Gastroesophageal sphincter (tissue), 4 donors: Measurements from ENCODE around the gene RASD1. TPM values are rescaled to one million over a fixed set of nuclear protein-coding genes. Genes with fewer than 3 reads are reported as not detected.
"Not testable (repeated sequence)": the region's sequence is repeated elsewhere in the genome, so short reads cannot be mapped to it uniquely, and the experiment has no call there.

ENCODE experiments used
- ATAC-seq: fragments of 150-250 bp; one replicate; pipeline ENCODE4 v1.9.1; 2016; ENCODE audit warnings: mild to moderate bottlenecking, moderate library complexity
- H3K27ac ChIP-seq, 4 donors: fragments of 200-600 bp; sonication (generic) in 3 of 4; 1 replicate in 3 of 4; 2 replicates in 1 of 4; pipeline ENCODE4 v1.5.1; 2016 to 2019
- H3K27me3 ChIP-seq: fragments of 200-600 bp; sonication (generic); one replicate; pipeline ENCODE4 v1.5.1; 2019
- H3K36me3 ChIP-seq, 2 donors: fragments of 200-600 bp; sonication (generic); one replicate each; pipeline ENCODE4 v1.5.1; 2019; ENCODE audit warnings: control low read depth in 1 of 2
- H3K4me1 ChIP-seq, 3 donors: fragments of 200-600 bp; sonication (generic); 1 replicate in 2 of 3; 2 replicates in 1 of 3; pipeline ENCODE4 v1.5.1; 2016 to 2019; ENCODE audit warnings: control low read depth in 2 of 3
- H3K4me3 ChIP-seq, 2 donors: fragments of 200-600 bp; sonication (generic); one replicate each; pipeline ENCODE4 v1.5.1; 2019; ENCODE audit warnings: mild to moderate bottlenecking in 1 of 2, moderate library complexity in 1 of 2
- H3K9me3 ChIP-seq, 3 donors: fragments of 200-600 bp; sonication (generic); one replicate each; pipeline ENCODE4 v1.5.1; 2017 to 2019; ENCODE audit warnings: control low read depth in 2 of 3
- CTCF ChIP-seq, 4 experiments: fragments of 200-600 bp in 2 of 4; fragments of 450-650 bp in 2 of 4; sonication (generic) in 1 of 4; IDR thresholded peaks; one replicate each; pipeline ENCODE4 v1.5.1; 2017 to 2019; ENCODE audit warnings: antibody characterized with exemption in 4 of 4, mild to moderate bottlenecking in 2 of 4, moderate library complexity in 2 of 4
- EP300 ChIP-seq: sonication (generic); formaldehyde crosslinking; IDR thresholded peaks from one replicate; pipeline ENCODE4 v1.6.1; 2017; ENCODE audit warnings: antibody characterized with exemption, mild to moderate bottlenecking
- POLR2A ChIP-seq, 2 donors: fragments of 450-650 bp; IDR thresholded peaks; one replicate each; pipeline ENCODE4 v1.6.1; 2017; ENCODE audit warnings: antibody characterized with exemption in 2 of 2, mild to moderate bottlenecking in 2 of 2, moderate library complexity in 1 of 2
- POLR2AphosphoS5 ChIP-seq: sonication (generic); formaldehyde crosslinking; IDR thresholded peaks from one replicate; pipeline ENCODE4 v1.6.1; 2017; ENCODE audit warnings: antibody characterized with exemption
- WGBS, 2 donors: methylation state at CpG; one replicate each; pipeline ENCODE4 v1.1.5; 2018; ENCODE audit warnings: low coverage in 1 of 2; 5-methylcytosine and 5-hydroxymethylcytosine counted together
- total RNA-seq, 4 donors: library from RNA; depleted of rRNA; stranded (reverse); fragments of >200 nt; gene quantifications; one replicate each; pipeline ENCODE4 v1.1.0, GENCODE V29; 2016

Gene RASD1
- total RNA-seq, 4 donors from 2014 or later = 2.6 to 24.6 (median 5.1) TPM

DNA sequence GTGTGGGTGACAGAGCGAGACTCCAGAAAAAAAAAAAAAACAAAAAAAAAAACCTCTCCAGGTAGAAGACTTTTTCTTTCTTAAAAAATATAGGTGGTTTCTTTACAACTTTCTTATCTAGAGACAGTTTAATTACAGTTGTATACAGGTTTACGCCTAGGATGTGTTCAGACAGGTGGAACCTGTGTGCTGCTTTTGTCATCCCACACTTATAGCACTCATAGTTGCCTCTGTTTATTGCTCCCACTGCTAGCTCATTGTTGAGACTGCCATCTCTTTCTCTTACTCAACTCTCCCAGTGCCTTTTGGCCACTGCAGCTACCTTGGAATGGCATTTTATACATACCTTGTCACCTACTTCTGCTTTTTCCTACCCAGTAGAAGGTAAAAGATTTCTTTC, 38.5 kb downstream of the RASD1 start:
- no peaks in the 10 kb centered on the region for H3K4me1 ChIP-seq
- WGBS, 2 donors = 85 to 94% methylated on average over 1 to 2 of the region's 2 CpGs
- H3K36me3 ChIP-seq = no peaks in the 10 kb centered on the region
- no peak overlapping the region for H3K4me3 ChIP-seq
- H3K27me3 ChIP-seq = peaks cover 18% of the 10 kb centered on the region
- H3K27ac ChIP-seq = no peak overlapping the region
- no peaks in the 10 kb centered on the region for H3K9me3 ChIP-seq
- TF ChIP-seq CTCF (IDR thresholded peaks at IDR 0.05) = no peak
- no peak for TF ChIP-seq POLR2A (IDR thresholded peaks at IDR 0.05)
- no peak for TF ChIP-seq POLR2AphosphoS5
- no peak for TF ChIP-seq EP300
- ATAC-seq = no peak

DNA sequence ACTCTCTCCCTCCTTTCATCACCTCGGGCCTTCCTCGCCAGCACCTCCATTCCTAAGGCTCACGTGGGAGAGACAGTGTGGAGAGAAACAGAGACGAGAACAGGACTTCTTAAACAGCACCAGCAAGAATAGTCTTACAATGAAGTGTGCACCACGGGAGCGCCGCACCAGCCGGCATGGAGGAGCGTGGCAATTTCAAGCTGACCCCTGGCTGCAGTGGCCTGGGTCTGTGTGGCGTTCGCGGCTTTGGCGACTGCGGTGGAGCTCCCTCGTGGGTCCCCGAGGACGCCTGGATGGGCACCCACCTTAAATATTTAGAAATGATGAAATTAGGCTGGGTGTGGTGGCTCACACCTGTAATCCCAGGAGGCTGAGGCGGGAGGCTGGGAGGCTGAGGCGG, 39.9 kb downstream of the RASD1 start:
- H3K4me3 ChIP-seq = no peak overlapping the region
- ATAC-seq = no peak
- TF ChIP-seq EP300 (no peak), POLR2A (IDR thresholded peaks at IDR 0.05) (no peak), CTCF (IDR thresholded peaks at IDR 0.05) (no peak), POLR2AphosphoS5 (no peak)
- H3K4me1 ChIP-seq = no peaks in the 10 kb centered on the region
- H3K27ac ChIP-seq = no peak overlapping the region
- 65 to 76% methylated on average over 4 to 5 of the region's 19 CpGs for WGBS, 2 donors
- H3K36me3 ChIP-seq = no peaks in the 10 kb centered on the region
- H3K9me3 ChIP-seq = no peaks in the 10 kb centered on the region
- peaks cover 18% of the 10 kb centered on the region for H3K27me3 ChIP-seq

- H3K4me3 ChIP-seq = no peak overlapping the region
- TF ChIP-seq POLR2AphosphoS5 (no peak), POLR2A (IDR thresholded peaks at IDR 0.05) (no peak)
- 77 to 83% methylated on average over 1 to 2 of the region's 4 CpGs for WGBS, 2 donors
- no peaks in the 10 kb centered on the region for H3K36me3 ChIP-seq
- no peak for ATAC-seq
- no peaks in the 10 kb centered on the region for H3K9me3 ChIP-seq
- no peak overlapping the region for H3K27ac ChIP-seq
- peaks cover 18% of the 10 kb centered on the region for H3K27me3 ChIP-seq
- H3K4me1 ChIP-seq = no peaks in the 10 kb centered on the region
These were observed 41.0 kb downstream of the RASD1 start for GRCh38 chr17:17455173-17455572.

GRCh38 chr17:17454700-17455099, 41.5 kb downstream of the RASD1 start:
- peaks cover 18% of the 10 kb centered on the region for H3K27me3 ChIP-seq
- H3K4me3 ChIP-seq, H3K9me3 ChIP-seq, H3K4me1 ChIP-seq, H3K27ac ChIP-seq, H3K36me3 ChIP-seq, ATAC-seq: not testable (repeated sequence)
- no CpG with 5 or more reads among the region's 1 CpG for WGBS, 2 donors

GRCh38 chr17:17454276-17454675, 41.9 kb downstream of the RASD1 start:
- Histone ChIP-seq H3K27me3 (peaks cover 18% of the 10 kb centered on the region), H3K27ac (no peak overlapping the region), H3K36me3 (no peaks in the 10 kb centered on the region), H3K4me1 (no peaks in the 10 kb centered on the region), H3K9me3 (no peaks in the 10 kb centered on the region), H3K4me3 (no peak overlapping the region)
- TF ChIP-seq CTCF (IDR thresholded peaks at IDR 0.05) = no peak
- no peak for TF ChIP-seq EP300
- no peak for TF ChIP-seq POLR2A (IDR thresholded peaks at IDR 0.05)
- TF ChIP-seq POLR2AphosphoS5 = no peak
- no peak for ATAC-seq
- 90 to 100% methylated on average over 1 of the region's 1 CpG for WGBS, 2 donors

- no peaks in the 10 kb centered on the region for H3K36me3 ChIP-seq
- ATAC-seq = no peak
- TF ChIP-seq POLR2A (IDR thresholded peaks at IDR 0.05) = no peak
- TF ChIP-seq POLR2AphosphoS5 = no peak
- TF ChIP-seq EP300 = no peak
- TF ChIP-seq CTCF (IDR thresholded peaks at IDR 0.05) = no peak
- H3K27ac ChIP-seq = no peak overlapping the region
- 68 to 77% methylated on average over 4 to 9 of the region's 9 CpGs for WGBS, 2 donors
- H3K27me3 ChIP-seq = peaks cover 18% of the 10 kb centered on the region
- no peaks in the 10 kb centered on the region for H3K4me1 ChIP-seq
- no peaks in the 10 kb centered on the region for H3K9me3 ChIP-seq
- H3K4me3 ChIP-seq = no peak overlapping the region
These were observed 43.1 kb downstream of the RASD1 start for GRCh38 chr17:17453088-17453487.
